CD4-positive, CD25-positive, alpha-beta regulatory T cell (primary cell): ENCODE results near the gene OR52A1. TPM values are rescaled to one million over a fixed set of nuclear protein-coding genes. Genes with fewer than 3 reads are reported as not detected.
A peak's percentile ranks its signal among the peaks of the same experiment; 100 is the strongest.

ENCODE experiments used
- ATAC-seq, 2 donors: fragments of 150-1000 bp; cut with Tn5 transposase; one replicate each; pipeline ENCODE4 v1.10.0; 2021; ENCODE audit warnings: low read depth in 2 of 2, moderate number of reproducible peaks in 2 of 2, moderate library complexity in 1 of 2
- DNase-seq, 3 donors: peaks; one replicate each; pipeline versions ENCODE4 v3.0.0 to v3.0.0-alpha.2; 2012 to 2022; ENCODE audit warnings: mixed read lengths in 1 of 3
- H3K27ac ChIP-seq: one replicate; pipeline ENCODE4 v1.7.0; 2013; ENCODE audit warnings: mild to moderate bottlenecking, low read length; ENCODE audit not compliant: insufficient read depth, poor library complexity, severe bottlenecking
- H3K27me3 ChIP-seq: one replicate; pipeline ENCODE4 v1.7.0; 2013; ENCODE audit warnings: low read length; ENCODE audit not compliant: control insufficient read depth, insufficient read depth
- H3K36me3 ChIP-seq: one replicate; pipeline ENCODE4 v1.7.0; 2013; ENCODE audit warnings: mild to moderate bottlenecking, low read length, moderate library complexity; ENCODE audit not compliant: control insufficient read depth, insufficient read depth
- H3K4me1 ChIP-seq: 2 replicates; pipeline ENCODE4 v1.7.0; 2013; ENCODE audit warnings: mild to moderate bottlenecking, low read length; ENCODE audit not compliant: insufficient read depth, control insufficient read depth, poor library complexity, severe bottlenecking
- H3K4me3 ChIP-seq: one replicate; pipeline ENCODE4 v1.7.0; 2013; ENCODE audit warnings: low read depth, mild to moderate bottlenecking, low read length, moderate library complexity
- H3K9me3 ChIP-seq, 2 experiments: 1 replicate in 1 of 2; 2 replicates in 1 of 2; pipeline ENCODE4 v1.7.0; 2013; ENCODE audit warnings: low read length in 2 of 2, mild to moderate bottlenecking in 1 of 2, moderate library complexity in 1 of 2; ENCODE audit not compliant: control insufficient read depth in 2 of 2
- H3K27ac Mint-ChIP-seq, 3 donors: one replicate each; pipeline ENCODE4 v1.8.0; 2020 to 2022; ENCODE audit warnings: mild to moderate bottlenecking in 3 of 3, mixed read lengths in 3 of 3, moderate library complexity in 2 of 3
- H3K27me3 Mint-ChIP-seq: one replicate; pipeline ENCODE4 v1.8.0; 2022; ENCODE audit warnings: mild to moderate bottlenecking, mixed read lengths
- H3K36me3 Mint-ChIP-seq: one replicate; pipeline ENCODE4 v1.8.0; 2020; ENCODE audit warnings: mixed read lengths
- H3K4me1 Mint-ChIP-seq, 4 donors: one replicate each; pipeline ENCODE4 v1.8.0; 2020 to 2022; ENCODE audit warnings: mixed read lengths in 4 of 4, mild to moderate bottlenecking in 1 of 4
- H3K4me3 Mint-ChIP-seq, 4 donors: one replicate each; pipeline ENCODE4 v1.8.0; 2020 to 2022; ENCODE audit warnings: mild to moderate bottlenecking in 4 of 4, mixed read lengths in 4 of 4, moderate library complexity in 3 of 4
- H3K9me3 Mint-ChIP-seq, 7 donors: one replicate each; pipeline ENCODE4 v1.8.0; 2020 to 2022; ENCODE audit warnings: mixed read lengths in 7 of 7, mild to moderate bottlenecking in 3 of 7, moderate library complexity in 2 of 7
- polyA plus RNA-seq, 4 donors: library from polyadenylated mRNA; unstranded; fragments of 300-500 nt; fragmentation: Illumina TruSeq; gene quantifications; one replicate each; pipeline ENCODE4 v1.2.3, GENCODE V29; 2021
- total RNA-seq: library from RNA; stranded (reverse); gene quantifications from one replicate; pipeline ENCODE4 v1.2.3, GENCODE V29; 2022

The OR52A1 gene
- total and polyA plus RNA-seq, 5 donors from 2014 or later = not detected

GRCh38 chr11:5131584-5132335 is 22.8 kb downstream of the OR52A1 start:
- no peak overlapping the region for H3K4me3 Mint-ChIP-seq
- H3K27me3 ChIP-seq = no peaks in the 10 kb centered on the region
- no peak for ATAC-seq
- no peaks in the 10 kb centered on the region for H3K9me3 ChIP-seq
- no peaks in the 10 kb centered on the region for H3K9me3 Mint-ChIP-seq
- H3K27me3 Mint-ChIP-seq = peaks cover 5% of the 10 kb centered on the region
- no peak overlapping the region for H3K4me3 ChIP-seq
- H3K4me1 ChIP-seq = no peaks in the 10 kb centered on the region
- H3K4me1 Mint-ChIP-seq = no peaks in the 10 kb centered on the region
- H3K36me3 Mint-ChIP-seq = no peaks in the 10 kb centered on the region
- H3K36me3 ChIP-seq = no peaks in the 10 kb centered on the region
- no peak overlapping the region for H3K27ac Mint-ChIP-seq
- DNase-seq = no peak
- H3K27ac ChIP-seq = no peak overlapping the region

- no peaks in the 10 kb centered on the region for H3K9me3 Mint-ChIP-seq
- H3K4me1 Mint-ChIP-seq = no peaks in the 10 kb centered on the region
- ATAC-seq = no peak
- H3K4me1 ChIP-seq = no peaks in the 10 kb centered on the region
- no peak overlapping the region for H3K4me3 ChIP-seq
- no peaks in the 10 kb centered on the region for H3K36me3 Mint-ChIP-seq
- no peaks in the 10 kb centered on the region for H3K27me3 ChIP-seq
- H3K27me3 Mint-ChIP-seq = peaks cover 5% of the 10 kb centered on the region
- no peaks in the 10 kb centered on the region for H3K36me3 ChIP-seq
- no peak overlapping the region for H3K27ac Mint-ChIP-seq
- DNase-seq = no peak
- no peak overlapping the region for H3K4me3 Mint-ChIP-seq
- H3K9me3 ChIP-seq = no peaks in the 10 kb centered on the region
- no peak overlapping the region for H3K27ac ChIP-seq
Observed at GRCh38 chr11:5129457-5129877, 25.1 kb downstream of the OR52A1 start.

- DNase-seq (no peak), ATAC-seq (no peak)
- Mint-ChIP-seq H3K4me1 (no peaks in the 10 kb centered on the region), H3K36me3 (no peaks in the 10 kb centered on the region), H3K27ac (no peak overlapping the region), H3K4me3 (no peak overlapping the region), H3K27me3 (peaks cover 9% of the 10 kb centered on the region), H3K9me3 (no peaks in the 10 kb centered on the region)
- Histone ChIP-seq H3K27me3 (no peaks in the 10 kb centered on the region), H3K4me3 (no peak overlapping the region), H3K9me3 (no peaks in the 10 kb centered on the region), H3K27ac (no peak overlapping the region), H3K36me3 (no peaks in the 10 kb centered on the region), H3K4me1 (no peaks in the 10 kb centered on the region)
Observed at GRCh38 chr11:5124891-5125620, 29.5 kb downstream of the OR52A1 start.

- H3K27ac ChIP-seq = no peak overlapping the region
- no peaks in the 10 kb centered on the region for H3K36me3 ChIP-seq
- Mint-ChIP-seq H3K36me3 (no peaks in the 10 kb centered on the region), H3K9me3 (no peaks in the 10 kb centered on the region), H3K4me1 (no peaks in the 10 kb centered on the region), H3K4me3 (no peak overlapping the region), H3K27me3 (peaks cover 6% of the 10 kb centered on the region), H3K27ac (no peak overlapping the region)
- H3K9me3 ChIP-seq = no peaks in the 10 kb centered on the region
- H3K27me3 ChIP-seq = no peaks in the 10 kb centered on the region
- no peak overlapping the region for H3K4me3 ChIP-seq
- no peaks in the 10 kb centered on the region for H3K4me1 ChIP-seq
- DNase-seq = peak in 2 of 3 donors; percentile 26 to 54
- ATAC-seq = no peak
Observed at GRCh38 chr11:5123802-5124521, 30.6 kb downstream of the OR52A1 start.

- no peaks in the 10 kb centered on the region for H3K4me1 ChIP-seq
- H3K27me3 ChIP-seq = peaks cover 2% of the 10 kb centered on the region
- Mint-ChIP-seq H3K36me3 (no peaks in the 10 kb centered on the region), H3K4me1 (no peaks in the 10 kb centered on the region), H3K27ac (no peak overlapping the region), H3K27me3 (peaks cover 6% of the 10 kb centered on the region), H3K4me3 (no peak overlapping the region), H3K9me3 (peaks cover 0 to 8% (median 0%) of the 10 kb centered on the region in 7 donors)
- H3K9me3 ChIP-seq = no peaks in the 10 kb centered on the region
- no peak overlapping the region for H3K4me3 ChIP-seq
- H3K27ac ChIP-seq = no peak overlapping the region
- ATAC-seq (no peak), DNase-seq (no peak)
- no peaks in the 10 kb centered on the region for H3K36me3 ChIP-seq
Observed at GRCh38 chr11:5118893-5119292, 35.7 kb downstream of the OR52A1 start.

DNA sequence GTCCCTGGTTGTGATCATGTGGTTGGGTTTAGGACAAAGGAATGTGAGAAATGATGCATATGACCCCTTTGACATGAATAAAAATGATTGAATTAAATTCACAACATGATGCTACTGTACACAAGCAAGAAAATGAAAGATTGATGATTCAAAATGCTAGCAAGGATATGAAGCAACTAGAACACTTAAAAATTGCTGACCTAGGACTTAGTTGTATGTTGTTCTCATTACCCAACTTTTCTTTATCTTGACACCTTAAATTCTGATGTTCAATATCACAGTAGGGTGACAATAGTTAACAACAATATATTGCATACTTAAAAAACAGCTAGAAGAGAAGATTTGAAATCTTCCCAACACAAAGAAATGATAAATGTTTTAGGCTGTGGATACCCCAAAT is 37.0 kb downstream of the OR52A1 start:
- H3K27me3 ChIP-seq = peaks cover 2% of the 10 kb centered on the region
- H3K27ac ChIP-seq = no peak overlapping the region
- no peak overlapping the region for H3K4me3 Mint-ChIP-seq
- H3K36me3 Mint-ChIP-seq = no peaks in the 10 kb centered on the region
- ATAC-seq (no peak), DNase-seq (no peak)
- no peak overlapping the region for H3K27ac Mint-ChIP-seq
- peaks cover 0 to 10% (median 0%) of the 10 kb centered on the region in 7 donors for H3K9me3 Mint-ChIP-seq
- no peak overlapping the region for H3K4me3 ChIP-seq
- no peaks in the 10 kb centered on the region for H3K36me3 ChIP-seq
- no peaks in the 10 kb centered on the region for H3K4me1 ChIP-seq
- H3K9me3 ChIP-seq = no peaks in the 10 kb centered on the region
- H3K27me3 Mint-ChIP-seq = peaks cover 4% of the 10 kb centered on the region
- no peaks in the 10 kb centered on the region for H3K4me1 Mint-ChIP-seq

DNA sequence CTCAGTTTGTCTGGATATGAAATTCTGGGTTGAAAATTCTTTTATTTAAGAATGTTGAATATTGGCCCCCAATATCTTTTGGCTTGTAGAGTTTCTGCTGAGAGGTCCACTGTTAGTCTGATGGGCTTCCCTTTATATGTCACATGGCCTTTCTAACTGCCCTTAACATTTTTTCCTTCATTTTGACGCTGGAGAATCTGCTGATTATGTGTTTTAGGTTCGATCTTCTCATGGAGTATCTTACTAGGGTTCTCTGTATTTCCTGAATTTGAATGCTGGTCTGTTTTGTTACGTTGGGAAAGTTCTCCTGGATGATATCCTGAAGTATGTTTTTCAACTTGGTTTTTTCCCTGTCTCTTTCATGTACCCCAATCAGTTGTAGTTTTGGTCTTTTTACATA is 39.2 kb downstream of the OR52A1 start:
- Mint-ChIP-seq H3K4me3 (no peak overlapping the region), H3K27ac (no peak overlapping the region), H3K36me3 (no peaks in the 10 kb centered on the region), H3K4me1 (no peaks in the 10 kb centered on the region), H3K27me3 (peaks cover 4% of the 10 kb centered on the region), H3K9me3 (peaks cover 0 to 10% (median 0%) of the 10 kb centered on the region in 7 donors)
- Histone ChIP-seq H3K27me3 (peaks cover 2% of the 10 kb centered on the region), H3K27ac (no peak overlapping the region), H3K9me3 (no peaks in the 10 kb centered on the region), H3K4me1 (no peaks in the 10 kb centered on the region), H3K4me3 (no peak overlapping the region), H3K36me3 (no peaks in the 10 kb centered on the region)
- ATAC-seq = no peak
- DNase-seq = no peak
